Gastrocnemius medialis (tissue), 4 donors: ENCODE results near the gene NUDT4. TPM values are rescaled to one million over a fixed set of nuclear protein-coding genes. Genes with fewer than 3 reads are reported as not detected.

Experiments used
- ATAC-seq, 2 donors: fragments of 150-250 bp; one replicate each; pipeline ENCODE4 v1.9.1; 2016
- DNase-seq, 2 donors: peaks; one replicate each; pipeline ENCODE4 v3.0.0-alpha.2; 2019
- H3K27ac ChIP-seq, 4 donors: fragments of 200-600 bp; sonication (generic); 1 replicate in 1 of 4; 2 replicates in 3 of 4; pipeline ENCODE4 v1.5.1; 2016 to 2018; ENCODE audit warnings: mild to moderate bottlenecking in 2 of 4, moderate library complexity in 1 of 4
- H3K27me3 ChIP-seq, 3 donors: fragments of 200-600 bp; sonication (generic) in 2 of 3; 1 replicate in 1 of 3; 2 replicates in 2 of 3; pipeline versions ENCODE4 v1.5.1 to v1.6.0; 2016 to 2019; ENCODE audit warnings: mild to moderate bottlenecking in 1 of 3, moderate library complexity in 1 of 3
- H3K36me3 ChIP-seq, 2 donors: fragments of 200-600 bp; sonication (generic) in 1 of 2; one replicate each; pipeline ENCODE4 v1.5.1; 2017 to 2018
- H3K4me1 ChIP-seq, 2 donors: fragments of 200-600 bp; sonication (generic) in 1 of 2; one replicate each; pipeline ENCODE4 v1.5.1; 2016 to 2017; ENCODE audit warnings: mild to moderate bottlenecking in 2 of 2
- H3K4me3 ChIP-seq, 4 donors: fragments of 200-600 bp; sonication (generic) in 3 of 4; 1 replicate in 1 of 4; 2 replicates in 3 of 4; pipeline ENCODE4 v1.5.1; 2016 to 2019; ENCODE audit warnings: mild to moderate bottlenecking in 2 of 4
- H3K9me3 ChIP-seq, 3 donors: fragments of 200-600 bp; sonication (generic) in 2 of 3; 1 replicate in 1 of 3; 2 replicates in 2 of 3; pipeline ENCODE4 v1.5.1; 2016 to 2019
- POLR2A ChIP-seq, 2 donors: fragments of 450-650 bp; IDR thresholded peaks; one replicate each; pipeline ENCODE4 v1.6.1; 2017; ENCODE audit warnings: antibody characterized with exemption in 2 of 2, mild to moderate bottlenecking in 2 of 2, moderate library complexity in 2 of 2
- in situ Hi-C, 4 donors: fragments of 200-750 bp; cut with MboI; loops; one replicate each; pipeline versions ENCODE4 v1.15.0 to v1.8.0; 2017; ENCODE audit warnings: low sequenced_read_pairs in 4 of 4
- intact Hi-C: fragments of 100-400 bp; cut with DNase I; formaldehyde crosslinking; loops from one replicate; pipeline ENCODE4 v1.15.1; 2023; ENCODE audit warnings: low total_unique reads
- total RNA-seq, 4 donors: library from RNA; depleted of rRNA; stranded (reverse); fragments of >200 nt; gene quantifications; one replicate each; pipeline versions ENCODE4 v1.1.0 to v1.2.3, GENCODE V29; 2016
- TF ChIP-seq, protein P1 (sequence below), 5 experiments: fragments of 450-650 bp in 3 of 5; fragments of 200-600 bp in 2 of 5; sonication (generic) in 2 of 5; IDR thresholded peaks in 4 of 5; conservative IDR thresholded peaks in 1 of 5; 1 replicate in 4 of 5; 2 replicates in 1 of 5; pipeline ENCODE4 v1.5.1; 2016 to 2019; ENCODE audit warnings: antibody characterized with exemption in 5 of 5, mild to moderate bottlenecking in 3 of 5, moderate library complexity in 3 of 5

Gene NUDT4
- total RNA-seq, 4 donors from 2014 or later = 26.8 to 299 (median 51.1) TPM

GRCh38 chr12:93361151-93361919 lies 16.4 kb upstream of the NUDT4 start:
- TF ChIP-seq POLR2A (IDR thresholded peaks at IDR 0.05) = peak in 1 of 2 donors; percentile 16
- TF ChIP-seq, protein P1, sequence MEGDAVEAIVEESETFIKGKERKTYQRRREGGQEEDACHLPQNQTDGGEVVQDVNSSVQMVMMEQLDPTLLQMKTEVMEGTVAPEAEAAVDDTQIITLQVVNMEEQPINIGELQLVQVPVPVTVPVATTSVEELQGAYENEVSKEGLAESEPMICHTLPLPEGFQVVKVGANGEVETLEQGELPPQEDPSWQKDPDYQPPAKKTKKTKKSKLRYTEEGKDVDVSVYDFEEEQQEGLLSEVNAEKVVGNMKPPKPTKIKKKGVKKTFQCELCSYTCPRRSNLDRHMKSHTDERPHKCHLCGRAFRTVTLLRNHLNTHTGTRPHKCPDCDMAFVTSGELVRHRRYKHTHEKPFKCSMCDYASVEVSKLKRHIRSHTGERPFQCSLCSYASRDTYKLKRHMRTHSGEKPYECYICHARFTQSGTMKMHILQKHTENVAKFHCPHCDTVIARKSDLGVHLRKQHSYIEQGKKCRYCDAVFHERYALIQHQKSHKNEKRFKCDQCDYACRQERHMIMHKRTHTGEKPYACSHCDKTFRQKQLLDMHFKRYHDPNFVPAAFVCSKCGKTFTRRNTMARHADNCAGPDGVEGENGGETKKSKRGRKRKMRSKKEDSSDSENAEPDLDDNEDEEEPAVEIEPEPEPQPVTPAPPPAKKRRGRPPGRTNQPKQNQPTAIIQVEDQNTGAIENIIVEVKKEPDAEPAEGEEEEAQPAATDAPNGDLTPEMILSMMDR (IDR thresholded peaks at IDR 0.05 in 4 of 5, conservative IDR thresholded peaks at IDR 0.05 in 1 of 5) = no peak
- no peak overlapping the region for H3K4me3 ChIP-seq
- H3K4me1 ChIP-seq = peaks cover 18 to 22% of the 10 kb centered on the region in 2 donors
- DNase-seq (peak; percentile 77 to 80), ATAC-seq (peak; percentile 99 to 100)
- H3K27ac ChIP-seq = peak overlapping the region; percentile 43 to 83 (median 76)
- in situ Hi-C loops (no loop called here), intact Hi-C loops (loop anchor here (5.0 kb wide), 1 partner anchor 119 kb away; no protein-coding TSS in a partner anchor)
- no peaks in the 10 kb centered on the region for H3K36me3 ChIP-seq
- H3K27me3 ChIP-seq = no peaks in the 10 kb centered on the region
- no peaks in the 10 kb centered on the region for H3K9me3 ChIP-seq

GRCh38 chr12:93363841-93364297 lies 13.9 kb upstream of the NUDT4 start:
- TF ChIP-seq, protein P1 (IDR thresholded peaks at IDR 0.05 in 4 of 5, conservative IDR thresholded peaks at IDR 0.05 in 1 of 5) = no peak
- TF ChIP-seq POLR2A (IDR thresholded peaks at IDR 0.05) = no peak
- intact Hi-C loops (loop anchor here (5.0 kb wide), 1 partner anchor 122 kb away; no protein-coding TSS in a partner anchor), in situ Hi-C loops (no loop called here)
- ATAC-seq = no peak
- Histone ChIP-seq H3K27me3 (no peaks in the 10 kb centered on the region), H3K9me3 (no peaks in the 10 kb centered on the region), H3K4me1 (peaks cover 18 to 29% of the 10 kb centered on the region in 2 donors), H3K4me3 (no peak overlapping the region), H3K27ac (peak overlapping the region in 2 of 4 donors; percentile 82 to 83), H3K36me3 (no peaks in the 10 kb centered on the region)
- DNase-seq = no peak

DNA sequence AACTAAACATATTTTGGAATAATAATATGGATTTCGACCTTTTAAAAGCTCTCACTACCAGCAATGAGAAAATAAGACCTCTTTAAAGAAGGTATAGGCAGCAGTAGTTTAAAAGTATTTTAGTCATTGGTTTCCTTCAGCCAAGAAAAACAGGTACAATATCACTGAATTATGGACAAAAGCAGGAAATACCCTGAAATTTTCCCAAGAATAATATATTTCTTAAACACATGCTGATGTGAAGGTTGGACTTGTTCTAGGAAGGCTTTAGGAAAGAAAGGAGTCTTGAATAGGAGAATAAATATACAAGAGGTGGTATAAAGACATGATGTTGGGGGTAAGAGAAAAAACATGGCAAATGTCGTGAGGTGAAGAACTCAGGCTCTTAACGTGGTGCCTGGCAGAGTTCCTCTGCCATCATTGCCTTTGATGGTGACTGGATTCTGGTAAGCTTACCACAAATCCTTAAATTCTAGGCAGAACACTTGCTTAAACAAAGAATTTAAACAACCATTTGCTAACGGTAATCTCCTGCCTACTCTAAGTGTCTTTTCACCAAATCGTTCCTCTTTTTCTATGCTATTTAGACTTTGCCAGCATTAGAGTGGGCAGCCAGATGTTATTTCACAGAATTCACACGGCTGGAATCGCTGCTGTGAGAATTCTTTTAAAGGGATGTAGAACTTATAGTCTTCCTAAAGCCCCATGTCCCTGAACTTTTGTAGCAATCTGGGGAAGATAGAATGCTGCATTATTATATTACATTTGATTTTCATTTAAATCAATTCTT lies 11.9 kb upstream of the NUDT4 start:
- TF ChIP-seq, protein P1 (IDR thresholded peaks at IDR 0.05 in 4 of 5, conservative IDR thresholded peaks at IDR 0.05 in 1 of 5) = no peak
- no peaks in the 10 kb centered on the region for H3K36me3 ChIP-seq
- intact Hi-C loops = no loop called here
- in situ Hi-C loops = no loop called here
- ATAC-seq (no peak), DNase-seq (no peak)
- H3K27ac ChIP-seq = peak overlapping the region in 1 of 4 donors; percentile 11
- peaks cover 7 to 23% of the 10 kb centered on the region in 2 donors for H3K4me1 ChIP-seq
- no peaks in the 10 kb centered on the region for H3K9me3 ChIP-seq
- H3K27me3 ChIP-seq = no peaks in the 10 kb centered on the region
- H3K4me3 ChIP-seq = no peak overlapping the region

GRCh38 chr12:93366422-93366821 lies 11.3 kb upstream of the NUDT4 start:
- Histone ChIP-seq H3K27me3 (no peaks in the 10 kb centered on the region), H3K9me3 (no peaks in the 10 kb centered on the region), H3K4me3 (no peak overlapping the region), H3K36me3 (no peaks in the 10 kb centered on the region), H3K4me1 (peaks cover 1 to 17% of the 10 kb centered on the region in 2 donors), H3K27ac (peak overlapping the region in 2 of 4 donors; percentile 11 to 29)
- TF ChIP-seq, protein P1 (IDR thresholded peaks at IDR 0.05 in 4 of 5, conservative IDR thresholded peaks at IDR 0.05 in 1 of 5) = no peak
- TF ChIP-seq POLR2A (IDR thresholded peaks at IDR 0.05) = no peak
- in situ Hi-C loops = no loop called here
- intact Hi-C loops = no loop called here
- peak; percentile 42 to 78 for ATAC-seq
- peak in 1 of 2 donors; percentile 20 for DNase-seq
